Muscle of arm (tissue), 12 donors: ENCODE results near the gene LRP2BP. TPM values are rescaled to one million over a fixed set of nuclear protein-coding genes. Genes with fewer than 3 reads are reported as not detected.

Experiments used
- DNase-seq: peaks from one replicate; pipeline ENCODE4 v3.0.0-alpha.2; 2013
- polyA plus RNA-seq, 12 donors: library from polyadenylated mRNA; unstranded; fragments of 120-200 nt; gene quantifications; one replicate each; pipeline ENCODE4 v1.2.1, GENCODE V29; 2013; ENCODE audit not compliant: insufficient read length in 12 of 12

The LRP2BP gene
- polyA plus RNA-seq, 12 donors, result 2.0 to 8.2 (median 4.2) TPM; not detected in 1

- DNase-seq, result peak; percentile 43
Measured at GRCh38 chr4:185396724-185397385, 1.1 kb upstream of the LRP2BP start, which contains the start of gene ANKRD37. TSS of gene ANKRD37 (plus strand) at chr4:185396841. CDS start at chr4:185396924, 83 bp downstream.

GRCh38 chr4:185395956-185396723, 416 bp upstream of the LRP2BP start:
- DNase-seq, result peak; percentile 97

GRCh38 chr4:185394568-185395237, 1.0 kb downstream of the LRP2BP start:
- DNase-seq, result peak; percentile 36

GRCh38 chr4:185392156-185392555, 3.6 kb downstream of the LRP2BP start:
- DNase-seq, result no peak

GRCh38 chr4:185390941-185391340, 4.8 kb downstream of the LRP2BP start:
- no peak for DNase-seq

GRCh38 chr4:185387957-185388356, 7.8 kb downstream of the LRP2BP start:
- DNase-seq, result no peak

GRCh38 chr4:185384930-185385331, 10.8 kb downstream of the LRP2BP start:
- no peak for DNase-seq

GRCh38 chr4:185384061-185384460, 11.7 kb downstream of the LRP2BP start:
- DNase-seq, result no peak

- no peak for DNase-seq
Measured at GRCh38 chr4:185383451-185383850, 12.3 kb downstream of the LRP2BP start.

- no peak for DNase-seq
Measured at GRCh38 chr4:185382754-185383153, 13.0 kb downstream of the LRP2BP start.

- DNase-seq, result no peak
Measured at GRCh38 chr4:185381288-185382196, 14.2 kb downstream of the LRP2BP start.

GRCh38 chr4:185380320-185380719, 15.4 kb downstream of the LRP2BP start:
- DNase-seq, result no peak

- no peak for DNase-seq
Measured at GRCh38 chr4:185379326-185380295, 16.1 kb downstream of the LRP2BP start.

- DNase-seq, result no peak
Measured at GRCh38 chr4:185378264-185378663, 17.5 kb downstream of the LRP2BP start.

- no peak for DNase-seq
Measured at GRCh38 chr4:185374573-185374972, 21.2 kb downstream of the LRP2BP start.

GRCh38 chr4:185374027-185374426, 21.7 kb downstream of the LRP2BP start:
- DNase-seq, result no peak

GRCh38 chr4:185371702-185372101, 24.0 kb downstream of the LRP2BP start:
- no peak for DNase-seq

- no peak for DNase-seq
Measured at GRCh38 chr4:185370268-185370949, 25.3 kb downstream of the LRP2BP start.

GRCh38 chr4:185369731-185370130, 26.0 kb downstream of the LRP2BP start:
- no peak for DNase-seq

GRCh38 chr4:185364886-185365285, 30.8 kb downstream of the LRP2BP start:
- DNase-seq, result no peak
